HepG2 (cell line): ENCODE data around the gene IFNL1. TPM values are rescaled to one million over a fixed set of nuclear protein-coding genes. Genes with fewer than 3 reads are reported as not detected.

Experiments
- CEBPB ChIP-seq: IDR thresholded peaks from 2 replicates; pipeline ENCODE4 v1.6.1; 2011; ENCODE audit warnings: low read depth, low read length, improper control_type of control experiment, borderline replicate concordance
- CEBPZ ChIP-seq: IDR thresholded peaks from 2 replicates; pipeline ENCODE4 v1.6.1; 2012; ENCODE audit warnings: low read length, improper control_type of control experiment
- CENPBD1 ChIP-seq: sonication (generic); formaldehyde crosslinking; IDR thresholded peaks from 2 replicates; pipeline ENCODE4 v1.8.0; 2022; ENCODE audit warnings: missing genetic modification reagents, low read depth, mild to moderate bottlenecking, borderline replicate concordance
- GABPB1 ChIP-seq: IDR thresholded peaks from 2 replicates; pipeline ENCODE4 v1.6.1; 2016; ENCODE audit warnings: mild to moderate bottlenecking, missing genetic modification reagents, moderate library complexity, missing compliant biosample characterization
- GLI4 ChIP-seq: sonication (generic); formaldehyde crosslinking; IDR thresholded peaks from 2 replicates; pipeline ENCODE4 v1.5.1; 2020; ENCODE audit warnings: missing genetic modification reagents, mild to moderate bottlenecking, moderate library complexity, borderline replicate concordance
- HMGA1 ChIP-seq: sonication (generic); formaldehyde crosslinking; conservative IDR thresholded peaks from 2 replicates; pipeline ENCODE4 v1.4.0; 2020; ENCODE audit warnings: missing genetic modification reagents
- JARID2 ChIP-seq: sonication (generic); formaldehyde crosslinking; IDR thresholded peaks from 2 replicates; pipeline ENCODE4 v1.8.1; 2023; ENCODE audit warnings: missing genetic modification reagents, inconsistent platforms; ENCODE audit not compliant: insufficient replicate concordance
- NFRKB ChIP-seq: fragments of 450-650 bp; IDR thresholded peaks from 2 replicates; pipeline ENCODE4 v1.6.1; 2017
- POGK ChIP-seq: sonication (generic); formaldehyde crosslinking; conservative IDR thresholded peaks from 2 replicates; pipeline ENCODE4 v1.8.0; 2022; ENCODE audit warnings: mild to moderate bottlenecking, moderate library complexity, missing genetic modification reagents
- RBFOX2 ChIP-seq: fragments of 200-400 bp; formaldehyde crosslinking; IDR thresholded peaks from 2 replicates; pipeline ENCODE4 v1.6.1; 2017; ENCODE audit warnings: low read depth, mild to moderate bottlenecking, low read length
- SP5 ChIP-seq: IDR thresholded peaks from 2 replicates; pipeline ENCODE4 v1.6.1; 2016; ENCODE audit warnings: low read depth, borderline replicate concordance
- TCF7L2 ChIP-seq: IDR thresholded peaks from 2 replicates; pipeline ENCODE4 v1.6.1; 2011; ENCODE audit warnings: mild to moderate bottlenecking, low read depth, low read length, moderate library complexity
- TEAD3 ChIP-seq: optimal IDR thresholded peaks from 2 replicates; pipeline ENCODE3; 2016; ENCODE audit warnings: borderline replicate concordance
- ZBTB10 ChIP-seq: sonication (generic); formaldehyde crosslinking; IDR thresholded peaks from 2 replicates; pipeline ENCODE4 v1.4.0; 2020; ENCODE audit warnings: missing genetic modification reagents, borderline replicate concordance
- ZBTB3 ChIP-seq: sonication (generic); formaldehyde crosslinking; IDR thresholded peaks from 2 replicates; pipeline ENCODE4 v1.4.0; 2020; ENCODE audit warnings: low read depth, mild to moderate bottlenecking, moderate library complexity, missing genetic modification reagents, borderline replicate concordance
- ZNF557 ChIP-seq: sonication (generic); formaldehyde crosslinking; IDR thresholded peaks from 2 replicates; pipeline ENCODE4 v1.4.0; 2020; ENCODE audit warnings: missing genetic modification reagents
- ZNF607 ChIP-seq: sonication (generic); formaldehyde crosslinking; IDR thresholded peaks from 2 replicates; pipeline ENCODE4 v1.5.1; 2020; ENCODE audit warnings: missing genetic modification reagents, mild to moderate bottlenecking, borderline replicate concordance
- ZNF644 ChIP-seq: IDR thresholded peaks from 2 replicates; pipeline ENCODE4 v1.6.1; 2016; ENCODE audit warnings: low read depth
- ZNF788 ChIP-seq: sonication (generic); formaldehyde crosslinking; IDR thresholded peaks from 2 replicates; pipeline ENCODE4 v1.5.0; 2020; ENCODE audit warnings: mild to moderate bottlenecking, missing genetic modification reagents, borderline replicate concordance
- polyA plus RNA-seq, 8 experiments: library from polyadenylated mRNA; depleted of rRNA in 3 of 8; stranded (reverse) in 7 of 8; unstranded in 1 of 8; fragments of >200 nt; fragmentation: Illumina TruSeq in 4 of 8; extraction: Trizol in 4 of 8; gene quantifications; 2 replicates each; pipeline versions ENCODE4 v1.2.1 to v1.2.3, GENCODE V29; 2011 to 2016; ENCODE audit warnings: low read depth in 4 of 8, missing spikeins in 1 of 8, mixed read lengths in 1 of 8; ENCODE audit not compliant: insufficient read depth in 1 of 8
- total RNA-seq, 5 experiments: library from RNA; depleted of rRNA; stranded (reverse); fragments of >200 nt; fragmentation: Illumina TruSeq; extraction: Trizol; gene quantifications; 2 replicates each; pipeline ENCODE4 v1.2.3, GENCODE V29; 2016; ENCODE audit warnings: low read depth in 1 of 5

The IFNL1 gene
- total and polyA plus RNA-seq, 2 of the 13 experiments (the other 11 are each of a cell fraction or from before 2014, with no cell fraction given) = not detected

GRCh38 chr19:39341719-39342604 is 45.8 kb downstream of the IFNL1 start, which contains the start of gene SAMD4B (continued):
- TF ChIP-seq CEBPB = no peak
- peak; percentile 26; the same call in 1 of the 2 replicates for TF ChIP-seq ZNF557 (CRISPR knock-in tag)
- TF ChIP-seq ZBTB10 (CRISPR knock-in tag) = no peak
- TF ChIP-seq CEBPZ = no peak
- TF ChIP-seq ZNF788 (CRISPR knock-in tag) = peak; percentile 78; the same call in 1 of the 2 replicates
- no peak for TF ChIP-seq JARID2 (CRISPR knock-in tag)
- no peak for TF ChIP-seq TCF7L2
- TF ChIP-seq SP5 (CRISPR knock-in tag) = peak; percentile 89
- TF ChIP-seq GLI4 = no peak
- TF ChIP-seq ZNF607 (CRISPR knock-in tag) = peak; percentile 71; the same call in 1 of the 2 replicates
- TF ChIP-seq TEAD3 = peak; percentile 86
- TF ChIP-seq ZNF644 (CRISPR knock-in tag) = no peak
- TF ChIP-seq HMGA1 = no peak
- no peak for TF ChIP-seq CENPBD1 (CRISPR knock-in tag)
- TF ChIP-seq POGK (CRISPR knock-in tag) = peak; percentile 100
- no peak for TF ChIP-seq NFRKB
- peak; percentile 83 for TF ChIP-seq RBFOX2
- no peak for TF ChIP-seq ZBTB3 (CRISPR knock-in tag)
- peak; percentile 96 for TF ChIP-seq GABPB1 (CRISPR knock-in tag)
